HG03103 (cell line): ENCODE data around the gene FCHO1.

ENCODE experiments used
- ATAC-seq: cut with Tn5 transposase; IDR thresholded peaks from one replicate; pipeline ENCODE4 v1.9.1; 2021; ENCODE audit warnings: low read depth; ENCODE audit not compliant: unreplicated experiment

The FCHO1 gene, protein sequence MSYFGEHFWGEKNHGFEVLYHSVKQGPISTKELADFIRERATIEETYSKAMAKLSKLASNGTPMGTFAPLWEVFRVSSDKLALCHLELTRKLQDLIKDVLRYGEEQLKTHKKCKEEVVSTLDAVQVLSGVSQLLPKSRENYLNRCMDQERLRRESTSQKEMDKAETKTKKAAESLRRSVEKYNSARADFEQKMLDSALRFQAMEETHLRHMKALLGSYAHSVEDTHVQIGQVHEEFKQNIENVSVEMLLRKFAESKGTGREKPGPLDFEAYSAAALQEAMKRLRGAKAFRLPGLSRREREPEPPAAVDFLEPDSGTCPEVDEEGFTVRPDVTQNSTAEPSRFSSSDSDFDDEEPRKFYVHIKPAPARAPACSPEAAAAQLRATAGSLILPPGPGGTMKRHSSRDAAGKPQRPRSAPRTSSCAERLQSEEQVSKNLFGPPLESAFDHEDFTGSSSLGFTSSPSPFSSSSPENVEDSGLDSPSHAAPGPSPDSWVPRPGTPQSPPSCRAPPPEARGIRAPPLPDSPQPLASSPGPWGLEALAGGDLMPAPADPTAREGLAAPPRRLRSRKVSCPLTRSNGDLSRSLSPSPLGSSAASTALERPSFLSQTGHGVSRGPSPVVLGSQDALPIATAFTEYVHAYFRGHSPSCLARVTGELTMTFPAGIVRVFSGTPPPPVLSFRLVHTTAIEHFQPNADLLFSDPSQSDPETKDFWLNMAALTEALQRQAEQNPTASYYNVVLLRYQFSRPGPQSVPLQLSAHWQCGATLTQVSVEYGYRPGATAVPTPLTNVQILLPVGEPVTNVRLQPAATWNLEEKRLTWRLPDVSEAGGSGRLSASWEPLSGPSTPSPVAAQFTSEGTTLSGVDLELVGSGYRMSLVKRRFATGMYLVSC

DNA sequence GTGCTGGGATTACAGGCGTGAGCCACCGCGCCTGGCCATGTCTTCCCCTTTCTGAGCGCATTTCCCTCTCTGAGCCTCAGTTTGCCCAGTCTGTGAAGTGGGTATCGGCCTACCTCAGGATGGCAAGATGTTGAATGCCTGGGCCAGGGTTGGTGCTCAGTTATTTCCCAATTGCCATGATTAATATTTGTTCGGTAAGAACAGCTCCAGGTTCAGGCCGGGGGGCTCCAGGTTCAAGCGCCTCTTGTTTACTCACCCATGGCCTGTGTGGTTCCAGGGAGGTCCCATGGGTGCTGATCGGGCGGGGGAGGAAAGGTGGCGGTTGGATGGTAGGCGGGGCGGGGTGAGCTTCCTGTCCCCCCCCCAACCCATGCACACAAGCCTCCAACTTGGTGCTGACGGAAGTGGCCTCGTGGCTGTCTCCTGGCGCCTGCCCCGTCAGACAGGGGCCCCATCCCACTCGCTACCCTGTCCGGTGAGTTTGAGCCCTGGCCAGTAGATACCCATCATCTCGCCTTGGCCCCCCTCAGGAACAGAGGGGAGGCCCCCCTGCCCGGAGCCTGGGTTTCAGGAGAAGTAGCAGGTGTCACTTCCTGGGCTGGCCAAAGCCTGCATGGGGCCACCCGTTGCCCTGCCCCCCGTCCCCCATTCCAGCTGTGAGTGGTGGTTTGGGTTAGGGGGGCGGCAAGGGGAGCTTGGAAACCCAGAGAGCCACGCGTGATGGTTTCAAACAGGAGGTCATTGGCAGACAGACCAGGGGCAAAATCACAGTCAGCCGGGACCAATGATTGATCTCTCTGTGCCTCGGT lies at the start of gene FCHO1:
Gene FCHO1 (plus strand): TSS at position 375 of the 809 bp plus-strand sequence. CDS start 3,688 bp downstream, outside the sequence.
- no peak for ATAC-seq

DNA sequence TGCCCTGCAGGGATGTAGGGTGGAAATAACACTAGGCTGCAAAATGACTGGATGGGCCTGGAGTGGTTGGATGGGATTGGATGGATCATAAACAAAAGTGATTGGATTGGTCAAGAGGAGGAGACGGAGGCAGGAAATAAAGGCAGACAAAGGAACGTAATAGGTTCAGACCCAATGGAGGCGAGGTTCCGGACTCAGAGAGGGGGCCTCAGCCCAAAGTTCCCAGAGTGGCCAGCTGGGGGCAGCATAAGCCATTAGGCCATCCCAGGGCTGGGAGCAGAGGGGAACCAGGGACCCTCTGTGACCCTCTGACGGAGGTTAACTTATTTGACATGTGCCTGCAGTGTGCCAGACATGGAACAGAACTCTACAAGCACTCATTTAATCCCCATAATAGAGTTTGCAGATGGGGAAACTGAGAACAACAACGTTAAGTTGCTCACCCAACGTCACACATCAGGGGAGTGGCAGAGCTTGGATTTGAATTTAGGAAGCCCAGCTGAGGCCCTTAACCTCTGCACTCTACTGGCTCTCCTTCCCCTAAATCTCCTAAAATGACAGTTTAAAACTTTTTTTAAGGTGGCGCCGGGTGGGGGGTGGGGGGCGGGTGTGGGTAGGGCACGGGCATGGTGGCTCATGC lies 47.3 kb upstream of the FCHO1 start:
- no peak for ATAC-seq

DNA sequence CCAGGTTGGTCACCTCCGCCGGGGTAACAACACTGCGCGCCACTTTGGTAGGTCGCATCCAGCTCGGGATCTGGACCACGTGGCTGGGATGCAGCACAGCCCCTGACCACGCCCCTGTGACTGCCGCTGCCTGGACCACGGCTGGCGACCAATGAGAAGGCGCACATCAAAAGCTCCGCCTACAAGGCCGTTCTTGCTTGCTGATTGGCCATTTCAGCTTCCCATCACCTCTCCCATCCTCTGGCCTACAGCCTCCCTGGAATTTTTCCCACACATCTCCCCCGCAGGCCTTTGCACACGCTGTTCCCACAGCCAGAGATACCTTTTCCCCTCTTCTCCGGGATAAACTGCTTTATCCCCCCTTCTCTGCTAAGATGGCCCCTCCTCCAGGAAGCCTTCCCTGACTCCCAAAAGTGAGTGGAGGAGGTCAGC lies 44.5 kb upstream of the FCHO1 start:
- ATAC-seq, result no peak

DNA sequence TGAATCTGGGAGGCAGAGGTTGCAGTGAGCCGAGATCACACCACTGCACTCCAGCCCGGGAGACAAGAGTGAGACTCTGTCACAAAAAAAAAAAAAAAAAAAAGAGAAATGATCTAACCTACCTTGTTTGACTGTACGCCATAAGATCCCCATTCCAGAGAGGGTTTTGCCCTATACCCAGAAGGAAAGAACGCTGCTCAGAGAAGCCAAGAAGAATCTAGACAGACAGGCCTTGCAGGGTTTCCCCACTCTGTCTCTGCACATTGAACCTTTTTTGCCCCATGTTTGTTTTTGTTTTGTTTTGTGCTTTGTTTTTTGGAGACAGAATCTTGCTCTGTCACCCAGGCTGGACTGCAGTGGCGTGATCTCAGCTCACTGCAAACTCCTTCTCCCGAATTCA lies 39.4 kb upstream of the FCHO1 start:
- no peak for ATAC-seq

DNA sequence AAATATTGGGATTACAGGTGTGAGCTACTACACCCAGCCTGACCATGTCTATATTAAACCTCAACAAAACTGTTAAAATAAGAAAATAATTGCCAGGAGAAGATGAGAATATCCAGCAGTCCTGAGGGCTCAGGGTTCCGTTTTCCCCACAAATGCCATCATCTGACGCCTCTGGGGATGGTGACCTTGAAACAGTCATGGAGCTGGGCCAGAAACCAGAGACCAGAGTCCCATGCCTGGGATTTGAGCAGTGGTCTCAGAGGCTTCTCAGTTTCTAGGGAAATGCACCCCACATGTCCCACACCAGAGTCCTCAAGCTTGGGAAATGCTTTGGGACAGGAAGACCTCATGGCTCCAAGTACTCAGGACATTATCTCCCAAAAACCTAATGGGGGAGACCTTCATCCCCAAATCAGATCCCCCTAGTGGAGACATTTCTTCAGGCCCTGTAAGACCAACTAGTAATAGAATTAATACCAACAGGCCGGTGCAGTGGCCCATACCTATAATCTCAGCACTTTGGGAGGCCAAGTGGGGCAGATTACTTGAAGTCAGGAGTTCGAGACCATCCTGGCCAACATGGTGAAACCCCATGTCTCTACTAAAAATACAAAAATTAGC lies 34.9 kb upstream of the FCHO1 start:
- ATAC-seq, result no peak

DNA sequence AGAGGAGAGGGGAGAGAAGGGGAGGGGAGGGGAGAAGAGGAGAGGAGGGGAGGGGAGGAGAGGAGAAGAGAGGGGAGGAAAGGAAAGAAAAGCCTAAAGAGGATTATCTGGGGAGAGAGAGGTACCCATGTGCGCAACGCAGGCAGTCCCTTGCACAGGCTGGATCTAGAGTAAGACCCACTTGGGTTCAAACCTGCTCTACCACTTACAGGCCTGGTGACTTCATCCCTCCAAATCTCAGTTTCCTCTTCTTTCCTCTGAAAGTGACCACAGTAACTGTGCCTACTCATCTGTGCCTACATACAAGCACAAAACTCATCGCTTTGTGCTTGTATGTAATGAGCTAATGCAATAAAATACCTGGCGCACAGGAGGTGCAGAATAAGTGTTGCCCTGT lies 32.7 kb upstream of the FCHO1 start:
- ATAC-seq, result no peak

DNA sequence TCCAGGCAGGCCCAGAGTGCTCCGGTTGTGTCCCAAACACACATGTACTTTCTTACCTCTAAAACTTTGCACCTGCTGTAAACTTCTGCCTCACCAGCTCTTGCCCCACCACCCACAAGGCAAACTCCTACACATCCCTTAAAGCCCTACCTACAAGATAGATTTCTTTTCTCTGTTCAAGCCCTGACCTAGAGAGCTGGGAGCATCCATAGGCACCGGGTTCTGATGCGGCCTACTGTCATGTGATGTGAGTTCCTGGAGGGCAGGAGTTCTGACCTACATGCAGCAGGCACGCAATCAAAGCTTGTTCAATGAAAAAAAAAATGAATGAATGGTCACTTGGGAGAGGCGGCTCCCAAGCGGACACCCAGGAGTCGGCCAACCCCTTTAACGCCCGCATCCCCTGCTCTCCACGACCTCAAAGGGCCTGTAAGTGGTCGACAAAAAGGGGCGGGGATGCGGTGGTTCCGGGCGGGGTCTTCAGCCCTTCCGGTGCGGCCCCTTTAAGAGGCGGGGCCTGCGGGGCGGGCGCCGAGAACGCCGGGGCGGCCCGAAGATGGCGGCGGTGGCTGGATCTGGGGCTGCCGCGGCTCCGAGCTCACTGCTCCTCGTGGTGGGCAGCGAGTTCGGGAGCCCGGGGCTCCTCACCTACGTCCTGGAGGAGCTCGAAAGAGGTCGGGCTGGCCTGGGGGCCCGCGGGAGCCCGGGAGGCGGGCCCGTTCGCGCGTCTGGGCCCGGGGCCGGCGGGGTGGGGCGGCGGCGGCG lies 32.1 kb upstream of the FCHO1 start, which contains the start of gene MAP1S:
Gene MAP1S (plus strand): TSS at position 534 of the 765 bp plus-strand sequence. CDS start 23 bp downstream, at position 557.
- peak; percentile 61 for ATAC-seq

DNA sequence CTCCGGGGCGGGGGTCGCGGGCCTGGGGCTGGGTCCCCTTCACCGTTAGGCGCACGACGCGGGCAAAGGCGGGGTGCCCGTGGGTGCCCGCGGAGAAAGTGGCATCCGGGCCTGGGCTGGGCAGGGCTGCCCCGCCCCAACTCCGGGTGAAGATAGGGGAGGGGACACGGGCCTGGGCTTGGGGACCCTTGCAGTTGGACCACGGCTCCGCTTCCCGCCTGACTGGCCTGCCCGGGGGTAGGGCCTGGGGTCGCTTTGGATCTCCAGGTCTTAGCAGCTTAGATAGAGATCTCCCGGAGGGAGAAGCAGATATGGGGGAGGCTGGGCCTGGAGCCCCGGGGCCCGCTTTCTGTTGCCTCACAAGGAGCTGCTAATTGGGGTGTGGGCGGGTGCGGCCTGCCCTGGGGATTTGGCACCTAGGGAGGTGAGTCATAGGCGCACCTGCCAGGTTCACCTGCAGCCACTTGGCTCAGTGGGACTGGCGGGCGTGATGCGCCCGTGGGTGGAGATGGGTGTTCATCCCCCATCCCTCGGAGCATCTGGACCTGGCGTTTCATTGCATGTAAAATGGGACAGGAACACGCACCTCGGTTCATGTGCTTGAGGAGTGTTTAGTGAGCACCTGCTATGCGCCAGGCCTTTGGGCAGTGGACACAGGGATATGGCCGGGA lies 31.4 kb upstream of the FCHO1 start:
- ATAC-seq, result peak; percentile 24

DNA sequence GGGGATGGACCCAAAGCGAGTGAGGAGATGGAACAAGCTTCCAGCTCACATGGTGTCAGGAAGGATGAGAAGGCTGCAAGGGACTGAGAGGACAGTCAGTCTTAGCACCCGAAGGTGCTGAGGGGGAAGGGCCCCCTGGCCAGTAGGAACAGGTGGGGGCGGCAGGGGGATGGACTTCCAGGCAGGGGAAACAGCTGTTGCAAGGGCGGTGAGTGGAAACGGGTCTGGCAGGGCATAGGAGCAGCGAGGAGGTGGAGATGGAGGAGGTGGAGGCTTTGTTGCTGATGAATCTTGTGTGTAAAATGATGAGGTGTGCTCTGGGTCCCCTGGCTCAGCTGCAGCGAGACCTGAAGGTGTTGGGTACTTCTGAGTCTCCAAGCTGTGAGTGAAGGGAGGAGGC lies 30.8 kb upstream of the FCHO1 start:
- ATAC-seq, result no peak

DNA sequence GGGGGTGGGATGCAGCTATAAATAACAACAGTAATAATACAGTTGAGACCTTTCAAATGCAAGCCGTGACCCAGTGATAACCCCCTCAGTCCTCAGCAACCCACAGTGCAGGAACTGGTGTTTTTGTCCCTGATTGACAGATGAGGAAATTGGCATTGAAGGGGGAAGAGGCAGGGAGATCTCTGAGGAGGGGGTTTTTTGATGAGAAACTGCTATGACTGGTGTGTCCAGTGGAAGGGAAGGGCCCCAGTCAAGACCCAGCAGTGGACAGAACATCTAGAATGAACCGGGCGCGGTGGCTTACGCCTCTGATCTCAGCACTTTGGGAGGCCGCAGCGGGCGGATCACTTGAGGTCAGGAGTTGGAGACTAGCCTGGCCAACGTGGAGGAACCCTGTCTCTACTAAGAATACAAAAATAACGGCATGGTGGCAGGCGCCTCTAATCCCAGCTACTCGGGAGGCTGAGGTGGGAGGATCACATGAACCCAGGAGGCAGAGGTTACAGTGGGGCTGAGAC lies 30.1 kb upstream of the FCHO1 start:
- no peak for ATAC-seq

DNA sequence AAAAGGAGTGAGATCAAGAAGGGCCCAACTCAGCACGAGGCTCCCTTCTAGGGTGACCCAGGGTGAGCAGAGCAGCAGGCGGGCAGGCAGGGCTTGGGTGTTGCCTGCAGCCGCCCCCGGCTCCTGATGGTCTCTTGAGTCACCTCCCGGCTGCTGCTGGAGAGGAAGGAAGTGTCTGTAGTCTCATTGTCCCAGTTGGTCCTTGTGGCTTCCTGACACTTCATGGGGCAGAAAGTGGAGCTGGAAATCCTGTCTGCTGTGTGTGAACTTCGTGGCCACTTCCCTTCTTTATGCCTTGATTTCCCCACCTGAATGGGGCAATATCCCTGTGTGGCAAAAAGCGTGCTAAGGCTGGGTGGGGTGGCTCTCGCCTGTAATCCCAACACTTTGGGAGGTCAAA lies 29.5 kb upstream of the FCHO1 start:
- ATAC-seq, result no peak

DNA sequence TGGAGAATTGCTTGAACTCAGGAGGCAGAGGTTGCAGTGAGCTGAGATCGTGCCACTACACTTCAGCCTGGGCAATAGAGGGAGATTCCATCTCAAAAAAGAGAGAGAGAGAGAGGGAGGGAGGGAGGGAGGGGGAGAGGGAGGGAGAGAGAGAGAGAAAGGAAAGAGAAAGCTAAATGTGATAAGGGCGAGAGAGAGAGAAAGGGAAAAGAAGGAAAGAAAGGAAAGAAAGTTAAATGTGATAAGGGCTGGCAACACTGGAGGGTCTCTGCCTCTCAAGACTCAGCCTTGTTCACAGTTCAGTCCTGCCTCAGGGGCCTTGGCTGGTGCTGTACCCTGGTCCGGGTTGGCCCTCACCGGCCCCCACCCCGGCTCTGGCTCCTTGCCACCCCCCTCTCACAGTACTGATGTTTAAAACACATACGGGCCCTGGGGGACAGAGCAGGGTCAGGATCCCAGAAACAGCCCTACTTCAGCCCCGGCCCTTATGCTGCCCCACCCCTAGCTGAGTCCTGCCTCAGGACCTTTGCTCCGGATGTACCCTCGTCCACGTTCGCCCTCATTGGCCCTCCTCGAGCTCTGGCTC lies 28.5 kb upstream of the FCHO1 start:
- no peak for ATAC-seq

DNA sequence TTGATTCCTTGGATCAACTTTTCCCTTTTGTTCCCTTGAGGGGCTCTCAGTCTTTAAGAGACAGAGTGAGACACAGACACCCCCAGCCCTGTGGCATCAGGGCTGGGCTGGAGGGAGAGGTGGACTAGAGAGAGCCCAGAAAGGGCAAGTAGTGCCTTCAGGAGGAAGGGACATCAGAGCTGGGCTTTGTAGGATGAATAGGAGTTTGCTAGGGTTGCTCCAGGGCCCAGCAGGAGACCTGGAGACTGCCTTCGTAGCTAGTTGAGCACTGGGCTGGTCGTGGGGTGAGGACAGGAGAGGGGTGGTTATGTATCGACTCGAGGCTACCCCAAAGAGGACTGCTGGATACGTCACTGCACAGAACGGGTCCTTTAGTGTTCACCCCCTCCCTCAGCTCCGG lies 26.6 kb upstream of the FCHO1 start:
- ATAC-seq, result no peak

DNA sequence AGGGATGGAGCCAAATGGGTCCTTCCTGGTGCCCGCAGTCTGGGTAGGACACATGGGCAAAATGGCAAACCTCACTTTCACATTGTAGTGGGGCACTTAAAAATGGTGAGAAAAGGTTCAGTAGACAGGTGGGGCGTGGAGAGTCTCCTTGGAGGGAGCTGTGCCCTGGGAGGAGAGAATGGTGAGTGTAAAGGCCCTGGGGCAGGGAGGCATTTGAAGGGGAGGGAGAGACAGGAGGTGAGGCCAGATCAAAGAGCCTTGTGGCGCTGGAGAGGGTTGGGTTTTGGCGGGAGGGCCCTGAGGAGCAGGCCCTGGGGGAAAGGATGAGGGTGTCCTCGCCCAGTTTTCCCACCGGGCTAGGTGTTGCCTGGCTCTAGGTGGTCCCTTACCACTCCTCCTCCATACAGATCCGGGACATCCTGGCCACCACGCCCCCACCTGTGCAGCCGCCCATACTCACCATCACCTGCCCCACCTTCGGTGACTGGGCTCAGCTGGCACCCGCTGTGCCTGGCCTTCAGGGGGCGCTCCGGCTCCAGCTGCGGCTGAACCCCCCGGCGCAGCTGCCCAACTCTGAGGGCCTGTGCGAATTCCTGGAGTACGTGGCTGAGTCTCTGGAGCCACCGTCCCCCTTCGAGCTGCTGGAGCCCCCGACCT lies 25.7 kb upstream of the FCHO1 start:
- no peak for ATAC-seq

DNA sequence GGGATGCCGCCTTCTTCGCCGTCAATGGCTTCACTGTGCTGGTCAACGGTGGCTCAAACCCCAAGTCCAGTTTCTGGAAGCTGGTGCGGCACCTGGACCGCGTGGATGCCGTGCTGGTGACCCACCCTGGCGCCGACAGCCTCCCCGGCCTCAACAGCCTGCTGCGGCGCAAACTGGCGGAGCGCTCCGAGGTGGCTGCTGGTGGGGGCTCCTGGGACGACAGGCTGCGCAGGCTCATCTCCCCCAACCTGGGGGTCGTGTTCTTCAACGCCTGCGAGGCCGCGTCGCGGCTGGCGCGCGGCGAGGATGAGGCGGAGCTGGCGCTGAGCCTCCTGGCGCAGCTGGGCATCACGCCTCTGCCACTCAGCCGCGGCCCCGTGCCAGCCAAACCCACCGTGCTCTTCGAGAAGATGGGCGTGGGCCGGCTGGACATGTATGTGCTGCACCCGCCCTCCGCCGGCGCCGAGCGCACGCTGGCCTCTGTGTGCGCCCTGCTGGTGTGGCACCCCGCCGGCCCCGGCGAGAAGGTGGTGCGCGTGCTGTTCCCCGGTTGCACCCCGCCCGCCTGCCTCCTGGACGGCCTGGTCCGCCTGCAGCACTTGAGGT lies 25.0 kb upstream of the FCHO1 start:
- ATAC-seq, result no peak

DNA sequence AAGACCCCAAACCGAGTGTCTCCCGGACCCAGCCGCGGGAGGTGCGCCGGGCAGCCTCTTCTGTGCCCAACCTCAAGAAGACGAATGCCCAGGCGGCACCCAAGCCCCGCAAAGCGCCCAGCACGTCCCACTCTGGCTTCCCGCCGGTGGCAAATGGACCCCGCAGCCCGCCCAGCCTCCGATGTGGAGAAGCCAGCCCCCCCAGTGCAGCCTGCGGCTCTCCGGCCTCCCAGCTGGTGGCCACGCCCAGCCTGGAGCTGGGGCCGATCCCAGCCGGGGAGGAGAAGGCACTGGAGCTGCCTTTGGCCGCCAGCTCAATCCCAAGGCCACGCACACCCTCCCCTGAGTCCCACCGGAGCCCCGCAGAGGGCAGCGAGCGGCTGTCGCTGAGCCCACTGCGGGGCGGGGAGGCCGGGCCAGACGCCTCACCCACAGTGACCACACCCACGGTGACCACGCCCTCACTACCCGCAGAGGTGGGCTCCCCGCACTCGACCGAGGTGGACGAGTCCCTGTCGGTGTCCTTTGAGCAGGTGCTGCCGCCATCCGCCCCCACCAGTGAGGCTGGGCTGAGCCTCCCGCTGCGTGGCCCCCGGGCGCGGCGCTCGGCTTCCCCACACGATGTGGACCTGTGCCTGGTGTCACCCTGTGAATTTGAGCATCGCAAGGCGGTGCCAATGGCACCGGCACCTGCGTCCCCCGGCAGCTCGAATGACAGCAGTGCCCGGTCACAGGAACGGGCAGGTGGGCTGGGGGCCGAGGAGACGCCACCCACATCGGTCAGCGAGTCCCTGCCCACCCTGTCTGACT lies 24.1 kb upstream of the FCHO1 start:
- ATAC-seq, result no peak
